ENCODE measurements around the gene FLYWCH1.

Gene FLYWCH1

GRCh38 chr16:2952679-2953078 is 40.9 kb downstream of the FLYWCH1 start:
- no peak for DNase-seq (ENCODE audit: low read depth, low spot score)
- no peak for TF ChIP-seq CTCF (IDR thresholded peaks at IDR 0.05; ENCODE audit: low read depth, low read length)
- H3K4me3 ChIP-seq (ENCODE audit: low read depth, low read length) = no peak overlapping the region
- in situ Hi-C loops (cut with HindIII; ENCODE audit: low sequenced_read_pairs) = no loop called here

- no peak for DNase-seq (ENCODE audit: low read depth, low spot score)
Observed at GRCh38 chr16:2953706-2954627, 42.2 kb downstream of the FLYWCH1 start.

GRCh38 chr16:2954656-2955381 is 43.1 kb downstream of the FLYWCH1 start:
- TF ChIP-seq CTCF (IDR thresholded peaks at IDR 0.05; ENCODE audit: low read depth, low read length) = no peak
- no peak overlapping the region for H3K4me3 ChIP-seq (ENCODE audit: low read depth, low read length)
- in situ Hi-C loops (cut with HindIII; ENCODE audit: low sequenced_read_pairs) = no loop called here
- DNase-seq (ENCODE audit: low read depth, low spot score) = no peak

More at GRCh38 chr16:2953706-2954627, 42.2 kb downstream of the FLYWCH1 start:
- no peak overlapping the region for H3K4me3 ChIP-seq (ENCODE audit: low read depth, low read length)
- no peak for TF ChIP-seq CTCF (IDR thresholded peaks at IDR 0.05; ENCODE audit: low read depth, low read length)
- in situ Hi-C loops (cut with HindIII; ENCODE audit: low sequenced_read_pairs) = no loop called here

GRCh38 chr16:2955438-2955778 is 43.7 kb downstream of the FLYWCH1 start:
- TF ChIP-seq CTCF (IDR thresholded peaks at IDR 0.05; ENCODE audit: low read depth, low read length) = no peak
- DNase-seq (ENCODE audit: low read depth, low spot score) = no peak
- in situ Hi-C loops (cut with HindIII; ENCODE audit: low sequenced_read_pairs) = no loop called here
- H3K4me3 ChIP-seq (ENCODE audit: low read depth, low read length) = no peak overlapping the region

DNA sequence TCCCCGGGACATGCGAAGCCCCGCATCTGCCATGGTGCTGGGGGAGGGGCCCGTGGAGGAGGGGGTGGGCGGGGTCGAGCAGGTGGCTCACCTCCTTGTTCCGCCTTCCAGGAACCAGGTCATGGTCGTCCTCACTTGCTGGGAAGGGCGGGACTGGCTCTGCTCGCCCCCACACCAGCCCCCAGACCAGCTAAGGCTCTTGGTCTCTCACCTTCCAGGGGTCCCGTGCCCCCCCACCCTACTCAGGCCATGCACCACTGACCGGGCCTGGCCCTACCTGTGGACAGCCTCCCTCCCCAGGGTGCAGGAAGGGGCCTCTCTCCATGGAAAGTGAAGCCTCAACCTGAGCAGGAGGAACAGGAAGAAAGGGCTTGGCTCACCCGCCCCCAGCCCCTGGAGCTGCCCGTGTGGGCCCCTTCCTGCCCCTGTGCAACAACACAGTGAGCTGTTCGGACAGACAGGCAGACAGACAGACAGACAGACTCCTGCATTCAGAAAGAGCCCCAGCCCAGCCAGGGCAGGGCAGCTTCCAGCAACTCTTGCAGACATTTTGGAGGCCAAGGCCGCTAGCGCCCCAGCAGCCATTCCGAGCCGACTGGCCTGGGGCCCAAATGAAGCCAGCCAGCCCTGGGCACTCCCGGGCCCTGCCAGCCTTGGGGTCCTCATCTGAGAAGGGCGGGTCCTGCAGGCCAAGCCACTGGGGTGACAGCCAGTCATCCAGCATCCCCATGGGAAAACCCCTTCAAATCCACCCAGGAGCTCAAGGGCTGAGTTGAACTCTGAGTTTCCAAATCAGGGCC is 44.2 kb downstream of the FLYWCH1 start:
- no peak overlapping the region for H3K4me3 ChIP-seq (ENCODE audit: low read depth, low read length)
- in situ Hi-C loops (cut with HindIII; ENCODE audit: low sequenced_read_pairs) = no loop called here
- no peak for TF ChIP-seq CTCF (IDR thresholded peaks at IDR 0.05; ENCODE audit: low read depth, low read length)
- DNase-seq (ENCODE audit: low read depth, low spot score) = no peak

DNA sequence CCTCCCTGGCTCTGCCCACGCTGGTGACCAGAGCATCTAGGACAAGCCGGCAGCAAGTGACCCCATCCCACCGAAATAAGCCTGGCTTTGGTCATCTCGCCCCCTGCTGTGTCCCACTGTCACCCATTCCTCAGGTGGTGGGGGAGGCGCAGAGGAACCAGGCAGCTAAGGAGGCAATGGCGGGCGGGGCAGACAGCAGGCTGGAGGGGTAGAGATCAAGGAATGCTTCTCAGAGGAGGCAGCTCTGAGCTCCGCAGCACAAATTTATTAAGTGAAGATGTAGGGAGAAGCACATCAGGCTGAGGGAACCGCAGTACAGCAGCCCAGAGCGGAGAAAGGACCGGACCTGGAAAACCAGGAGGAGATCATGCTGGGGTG is 44.8 kb downstream of the FLYWCH1 start:
- TF ChIP-seq CTCF (IDR thresholded peaks at IDR 0.05; ENCODE audit: low read depth, low read length) = no peak
- DNase-seq (ENCODE audit: low read depth, low spot score) = no peak
- in situ Hi-C loops (cut with HindIII; ENCODE audit: low sequenced_read_pairs) = no loop called here
- no peak overlapping the region for H3K4me3 ChIP-seq (ENCODE audit: low read depth, low read length)

Measured in astrocyte of the spinal cord (primary cell).